Tibial nerve (tissue), 3 donors: Measurements from ENCODE around the gene OPRD1.

Experiments
- CTCF ChIP-seq, 5 experiments: fragments of 200-600 bp in 3 of 5; fragments of 450-650 bp in 2 of 5; sonication (generic) in 3 of 5; IDR thresholded peaks; one replicate each; pipeline ENCODE4 v1.5.1; 2016 to 2019; ENCODE audit warnings: antibody characterized with exemption in 5 of 5, mild to moderate bottlenecking in 3 of 5, moderate library complexity in 2 of 5
- POLR2A ChIP-seq, 2 donors: fragments of 450-650 bp; IDR thresholded peaks; one replicate each; pipeline ENCODE4 v1.6.1; 2017; ENCODE audit warnings: antibody characterized with exemption in 2 of 2, mild to moderate bottlenecking in 2 of 2, moderate library complexity in 2 of 2

DNA sequence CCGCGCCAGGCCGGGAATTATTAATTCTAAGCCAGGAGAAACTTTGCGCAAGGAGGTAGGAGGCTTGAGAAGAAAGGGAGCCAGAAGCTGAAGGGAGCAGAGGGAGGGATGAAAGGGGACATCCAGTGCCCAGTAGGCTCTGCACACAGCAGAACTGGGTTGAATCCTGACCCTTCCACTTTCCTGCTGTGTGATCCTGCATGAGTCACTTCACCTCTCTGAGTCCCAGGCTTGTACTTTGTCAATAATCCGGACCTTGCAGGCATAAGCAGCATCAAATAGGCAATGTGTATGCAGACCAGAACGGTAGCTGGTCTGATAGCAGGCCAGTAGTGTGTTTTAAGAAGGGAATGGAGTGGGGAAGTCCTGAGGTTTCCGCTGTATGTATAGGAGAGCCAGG is 76.9 kb downstream of the OPRD1 start:
- TF ChIP-seq POLR2A (IDR thresholded peaks at IDR 0.05) (no peak), CTCF (IDR thresholded peaks at IDR 0.05) (no peak)
